ENCODE results near the gene ATP4A. TPM values are rescaled to one million over a fixed set of nuclear protein-coding genes. Genes with fewer than 3 reads are reported as not detected.

The ATP4A gene
- total and polyA plus RNA-seq, 7 donors, result not detected

DNA sequence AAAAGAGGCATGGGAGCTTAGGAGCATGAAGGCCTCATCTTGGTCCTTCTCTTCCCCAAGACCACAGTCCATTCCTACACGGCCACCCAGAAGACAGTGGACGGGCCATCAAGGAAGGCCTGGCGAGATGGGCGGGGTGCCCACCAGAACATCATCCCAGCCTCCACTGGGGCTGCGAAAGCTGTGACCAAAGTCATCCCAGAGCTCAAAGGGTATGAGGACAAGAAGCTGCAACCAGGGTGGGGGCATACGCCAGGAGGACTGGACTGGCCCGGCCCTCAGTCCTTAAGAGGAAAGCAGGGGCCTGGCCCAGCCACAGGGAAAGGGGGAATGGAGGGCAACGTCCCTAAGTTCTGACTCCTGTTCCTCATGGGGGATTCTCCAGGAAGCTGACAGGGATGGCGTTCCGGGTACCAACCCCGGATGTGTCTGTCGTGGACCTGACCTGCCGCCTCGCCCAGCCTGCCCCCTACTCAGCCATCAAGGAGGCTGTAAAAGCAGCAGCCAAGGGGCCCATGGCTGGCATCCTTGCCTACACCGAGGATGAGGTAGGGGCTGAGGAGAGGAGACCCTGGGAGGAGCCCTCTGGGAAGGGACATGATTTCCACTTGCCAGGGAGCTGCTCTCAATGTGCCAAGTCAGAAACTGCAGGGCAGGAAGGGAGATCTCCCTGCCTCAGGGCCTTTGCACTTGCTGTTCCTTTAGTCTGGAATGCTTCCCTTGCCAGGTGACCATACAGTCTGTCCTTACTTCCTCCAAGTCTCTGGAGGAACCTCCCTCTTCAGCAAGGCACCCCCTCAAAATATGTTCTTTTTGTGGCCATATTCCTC lies 20.0 kb downstream of the ATP4A start:
- DNase-seq (no peak), ATAC-seq (no peak)
- intact Hi-C loops (cut with DNase I), result loop anchor here (2.0 to 10.0 kb wide), 3 partner anchors 69 to 391 kb away; partner anchors contain the start of genes HAUS5 (in 1 of the 2), LRFN3 (in 1 of the 2) and RBM42 (in 1 of the 2)
- H3K4me3 ChIP-seq, result peak overlapping the region; percentile 79
- TF ChIP-seq, protein P1, sequence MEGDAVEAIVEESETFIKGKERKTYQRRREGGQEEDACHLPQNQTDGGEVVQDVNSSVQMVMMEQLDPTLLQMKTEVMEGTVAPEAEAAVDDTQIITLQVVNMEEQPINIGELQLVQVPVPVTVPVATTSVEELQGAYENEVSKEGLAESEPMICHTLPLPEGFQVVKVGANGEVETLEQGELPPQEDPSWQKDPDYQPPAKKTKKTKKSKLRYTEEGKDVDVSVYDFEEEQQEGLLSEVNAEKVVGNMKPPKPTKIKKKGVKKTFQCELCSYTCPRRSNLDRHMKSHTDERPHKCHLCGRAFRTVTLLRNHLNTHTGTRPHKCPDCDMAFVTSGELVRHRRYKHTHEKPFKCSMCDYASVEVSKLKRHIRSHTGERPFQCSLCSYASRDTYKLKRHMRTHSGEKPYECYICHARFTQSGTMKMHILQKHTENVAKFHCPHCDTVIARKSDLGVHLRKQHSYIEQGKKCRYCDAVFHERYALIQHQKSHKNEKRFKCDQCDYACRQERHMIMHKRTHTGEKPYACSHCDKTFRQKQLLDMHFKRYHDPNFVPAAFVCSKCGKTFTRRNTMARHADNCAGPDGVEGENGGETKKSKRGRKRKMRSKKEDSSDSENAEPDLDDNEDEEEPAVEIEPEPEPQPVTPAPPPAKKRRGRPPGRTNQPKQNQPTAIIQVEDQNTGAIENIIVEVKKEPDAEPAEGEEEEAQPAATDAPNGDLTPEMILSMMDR (IDR thresholded peaks at IDR 0.05), result no peak
- no peaks in the 10 kb centered on the region for H3K27me3 ChIP-seq (ENCODE audit: insufficient read depth in 3 of 3, low read length in 2 of 3)
- WGBS, 3 donors, result 92 to 96% (median 93%) methylated on average over 15 of the region's 15 CpGs
- H3K27ac ChIP-seq, result no peak overlapping the region
- H3K4me1 ChIP-seq, result peaks cover 27% of the 10 kb centered on the region
- peaks cover 0 to 19% of the 10 kb centered on the region in 2 donors for H3K36me3 ChIP-seq (ENCODE audit: insufficient read depth in 1 of 2, low read depth in 1 of 2)
- H3K9me3 ChIP-seq, result no peaks in the 10 kb centered on the region

GRCh38 chr19:35542209-35542608 lies 21.2 kb downstream of the ATP4A start:
- WGBS, 3 donors, result 93 to 94% (median 94%) methylated on average over 11 of the region's 11 CpGs
- H3K27me3 ChIP-seq (ENCODE audit: insufficient read depth in 3 of 3, low read length in 2 of 3), result no peaks in the 10 kb centered on the region

DNA sequence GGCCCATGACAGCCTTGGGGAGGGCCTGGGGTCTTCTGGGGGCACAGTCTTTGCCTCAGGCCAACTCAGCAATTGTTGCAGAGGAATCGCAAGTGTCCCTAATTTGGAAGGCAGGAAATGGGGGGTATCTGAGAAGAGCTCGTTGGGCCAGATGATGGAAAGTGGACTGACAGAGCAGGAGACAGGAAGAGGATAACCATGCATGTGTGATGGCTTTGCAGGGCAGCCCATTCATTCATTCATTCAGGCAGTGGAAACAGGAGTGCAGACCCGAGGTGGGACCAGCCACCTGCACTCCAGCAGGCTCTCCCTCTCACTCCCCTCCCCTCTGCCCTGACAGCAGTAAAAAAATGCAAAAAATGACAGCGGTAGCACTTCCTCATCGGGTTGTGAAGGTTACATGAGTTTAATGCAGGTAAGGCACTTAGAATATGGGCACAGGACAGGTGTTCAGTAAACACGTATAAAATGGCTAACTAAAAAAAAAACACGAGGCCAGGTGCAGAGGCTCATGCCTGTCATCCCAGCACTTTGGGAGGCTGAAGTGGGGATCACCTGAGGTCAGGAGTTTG lies 23.0 kb downstream of the ATP4A start:
- Histone ChIP-seq H3K9me3 (no peaks in the 10 kb centered on the region), H3K27ac (no peak overlapping the region), H3K27me3 (ENCODE audit: insufficient read depth in 3 of 3, low read length in 2 of 3) (no peaks in the 10 kb centered on the region), H3K4me3 (no peak overlapping the region), H3K4me1 (peaks cover 9% of the 10 kb centered on the region), H3K36me3 (ENCODE audit: insufficient read depth in 1 of 2, low read depth in 1 of 2) (no peaks in the 10 kb centered on the region)
- TF ChIP-seq, protein P1 (IDR thresholded peaks at IDR 0.05), result no peak
- no peak for ATAC-seq
- WGBS, 3 donors, result 72 to 83% (median 78%) methylated on average over 7 of the region's 7 CpGs
- DNase-seq, result no peak
- intact Hi-C loops (cut with DNase I), result loop anchor here in 1 of 2 donors (5.0 to 10.0 kb wide), 2 partner anchors 72 to 394 kb away; partner anchors contain the start of genes HAUS5 and LRFN3

More at GRCh38 chr19:35542209-35542608, 21.2 kb downstream of the ATP4A start:
- intact Hi-C loops (cut with DNase I), result loop anchor here in 1 of 2 donors (5.0 to 10.0 kb wide), 2 partner anchors 70 to 393 kb away; partner anchors contain the start of genes HAUS5 and LRFN3
- TF ChIP-seq, protein P1 (IDR thresholded peaks at IDR 0.05), result no peak
- peaks cover 22% of the 10 kb centered on the region for H3K4me1 ChIP-seq
- no peak overlapping the region for H3K4me3 ChIP-seq
- H3K9me3 ChIP-seq, result no peaks in the 10 kb centered on the region
- ATAC-seq (no peak), DNase-seq (no peak)
- H3K27ac ChIP-seq, result no peak overlapping the region
- H3K36me3 ChIP-seq (ENCODE audit: insufficient read depth in 1 of 2, low read depth in 1 of 2), result peaks cover 0 to 8% of the 10 kb centered on the region in 2 donors

DNA sequence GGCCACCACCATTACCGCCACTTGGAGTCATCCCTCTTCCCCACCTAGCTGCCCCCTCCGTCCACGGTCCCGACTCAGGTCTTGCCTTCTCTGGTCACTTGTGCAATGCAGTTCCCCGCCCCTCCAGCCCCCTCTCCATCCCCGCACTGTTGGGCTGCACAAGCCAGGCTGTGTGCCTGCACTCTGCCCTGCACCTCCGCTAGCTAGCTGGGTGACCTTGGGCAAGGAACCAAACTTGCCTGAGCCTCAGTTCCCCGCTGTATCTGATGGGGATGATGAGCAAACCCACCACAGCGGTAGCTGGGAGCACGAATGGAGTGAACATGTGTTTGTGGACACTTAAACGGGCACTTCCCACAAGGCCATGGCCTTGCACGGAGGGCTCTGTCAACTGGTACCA lies 23.6 kb downstream of the ATP4A start:
- 90 to 93% (median 91%) methylated on average over 12 of the region's 12 CpGs for WGBS, 3 donors
- Histone ChIP-seq H3K9me3 (no peaks in the 10 kb centered on the region), H3K36me3 (ENCODE audit: insufficient read depth in 1 of 2, low read depth in 1 of 2) (no peaks in the 10 kb centered on the region), H3K4me3 (no peak overlapping the region), H3K27ac (no peak overlapping the region), H3K4me1 (peaks cover 9% of the 10 kb centered on the region), H3K27me3 (ENCODE audit: insufficient read depth in 3 of 3, low read length in 2 of 3) (no peaks in the 10 kb centered on the region)
- TF ChIP-seq, protein P1 (IDR thresholded peaks at IDR 0.05), result no peak
- no peak for DNase-seq
- no peak for ATAC-seq
- intact Hi-C loops (cut with DNase I), result loop anchor here in 1 of 2 donors (5.0 to 10.0 kb wide), 2 partner anchors 72 to 395 kb away; partner anchors contain the start of genes HAUS5 and LRFN3
